ENCODE results near the gene FAM83F.

FAM83F gene

DNA sequence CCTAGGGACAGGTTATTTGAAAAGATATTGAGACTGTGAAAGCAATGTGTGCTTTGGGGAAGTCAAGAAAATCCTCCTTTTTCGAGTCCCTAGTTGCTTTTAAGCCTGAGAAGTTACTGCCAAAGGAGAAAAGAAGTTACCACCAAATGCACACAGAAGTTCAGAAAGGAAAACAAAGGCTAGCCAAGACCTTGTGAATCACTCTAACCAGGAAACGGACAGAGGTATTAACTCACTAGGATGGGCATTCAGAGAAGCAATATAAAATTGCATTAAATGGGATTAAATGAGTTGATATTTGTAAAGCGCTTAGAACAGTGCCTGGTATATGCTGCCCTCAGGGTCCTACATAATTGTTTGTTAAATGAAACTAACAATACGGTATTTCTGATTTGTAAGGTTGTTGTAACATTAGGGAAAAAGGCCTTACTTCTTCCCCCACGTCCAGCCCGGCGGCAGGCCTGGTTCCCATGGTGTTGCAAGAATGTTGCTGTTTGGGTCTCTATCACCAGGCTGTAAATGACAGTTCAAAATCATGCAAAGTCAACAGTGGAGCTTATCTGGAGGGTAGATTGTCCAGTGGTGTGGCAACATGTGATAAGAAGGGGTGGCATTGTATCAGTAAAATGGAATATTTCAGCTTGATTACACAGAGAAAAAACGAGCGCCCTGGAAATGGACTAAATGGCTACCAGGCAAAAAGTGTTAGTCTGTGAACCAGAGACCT, 27.5 kb upstream of the FAM83F start:
- in situ Hi-C loops (cut with MboI; ENCODE audit: low pct_unique_long_range_greater_than_20kb, low sequenced_read_pairs, unreplicated experiment): no loop called here
- no peak for DNase-seq (ENCODE audit: low spot score)
- TF ChIP-seq, protein P1, sequence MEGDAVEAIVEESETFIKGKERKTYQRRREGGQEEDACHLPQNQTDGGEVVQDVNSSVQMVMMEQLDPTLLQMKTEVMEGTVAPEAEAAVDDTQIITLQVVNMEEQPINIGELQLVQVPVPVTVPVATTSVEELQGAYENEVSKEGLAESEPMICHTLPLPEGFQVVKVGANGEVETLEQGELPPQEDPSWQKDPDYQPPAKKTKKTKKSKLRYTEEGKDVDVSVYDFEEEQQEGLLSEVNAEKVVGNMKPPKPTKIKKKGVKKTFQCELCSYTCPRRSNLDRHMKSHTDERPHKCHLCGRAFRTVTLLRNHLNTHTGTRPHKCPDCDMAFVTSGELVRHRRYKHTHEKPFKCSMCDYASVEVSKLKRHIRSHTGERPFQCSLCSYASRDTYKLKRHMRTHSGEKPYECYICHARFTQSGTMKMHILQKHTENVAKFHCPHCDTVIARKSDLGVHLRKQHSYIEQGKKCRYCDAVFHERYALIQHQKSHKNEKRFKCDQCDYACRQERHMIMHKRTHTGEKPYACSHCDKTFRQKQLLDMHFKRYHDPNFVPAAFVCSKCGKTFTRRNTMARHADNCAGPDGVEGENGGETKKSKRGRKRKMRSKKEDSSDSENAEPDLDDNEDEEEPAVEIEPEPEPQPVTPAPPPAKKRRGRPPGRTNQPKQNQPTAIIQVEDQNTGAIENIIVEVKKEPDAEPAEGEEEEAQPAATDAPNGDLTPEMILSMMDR (IDR thresholded peaks at IDR 0.05; ENCODE audit: extremely low read depth, insufficient read depth, missing control alignments): no peak

DNA sequence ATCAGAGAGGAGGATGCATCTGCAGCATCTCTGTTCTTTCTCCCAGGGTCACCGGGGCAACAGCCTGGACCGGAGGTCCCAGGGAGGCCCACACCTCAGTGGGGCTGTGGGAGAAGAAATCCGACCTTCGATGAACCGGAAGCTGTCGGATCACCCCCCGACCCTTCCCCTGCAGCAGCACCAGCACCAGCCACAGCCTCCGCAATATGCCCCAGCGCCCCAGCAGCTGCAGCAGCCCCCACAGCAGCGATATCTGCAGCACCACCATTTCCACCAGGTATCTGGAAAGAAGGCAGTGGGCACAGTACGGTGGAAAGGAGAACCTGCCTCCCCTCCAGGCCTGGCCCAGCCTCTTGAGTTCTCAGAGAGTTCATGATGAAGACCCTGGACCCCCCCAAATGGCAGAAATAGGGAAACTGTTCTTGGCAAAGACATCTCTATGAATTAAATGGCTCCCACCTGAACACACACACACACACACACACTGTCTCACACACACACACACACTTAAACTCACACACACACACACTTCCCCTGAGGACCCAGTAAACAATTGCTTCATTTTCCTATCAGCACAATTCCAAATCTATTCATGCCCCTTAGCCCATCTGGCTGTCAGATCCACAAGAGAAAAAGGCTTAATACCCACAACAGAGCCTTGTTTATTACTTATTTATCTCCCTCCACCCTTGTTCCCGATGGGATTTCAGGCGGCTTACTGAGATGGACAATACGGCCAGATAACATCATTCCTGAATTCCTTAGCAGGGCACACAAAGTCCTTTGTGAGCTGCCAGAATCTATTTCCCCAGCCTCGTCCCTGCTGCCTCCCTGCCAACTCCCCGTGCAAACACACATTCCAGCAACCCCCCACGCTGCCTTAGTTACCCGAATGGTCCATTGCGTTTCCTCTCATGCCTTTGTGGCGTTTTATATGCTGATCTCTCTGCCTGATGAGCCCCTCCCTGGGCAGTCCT, 26.5 kb upstream of the FAM83F start:
- in situ Hi-C loops (cut with MboI; ENCODE audit: low pct_unique_long_range_greater_than_20kb, low sequenced_read_pairs, unreplicated experiment): no loop called here
- TF ChIP-seq, protein P1 (IDR thresholded peaks at IDR 0.05; ENCODE audit: extremely low read depth, insufficient read depth, missing control alignments): no peak
- no peak for DNase-seq (ENCODE audit: low spot score)

DNA sequence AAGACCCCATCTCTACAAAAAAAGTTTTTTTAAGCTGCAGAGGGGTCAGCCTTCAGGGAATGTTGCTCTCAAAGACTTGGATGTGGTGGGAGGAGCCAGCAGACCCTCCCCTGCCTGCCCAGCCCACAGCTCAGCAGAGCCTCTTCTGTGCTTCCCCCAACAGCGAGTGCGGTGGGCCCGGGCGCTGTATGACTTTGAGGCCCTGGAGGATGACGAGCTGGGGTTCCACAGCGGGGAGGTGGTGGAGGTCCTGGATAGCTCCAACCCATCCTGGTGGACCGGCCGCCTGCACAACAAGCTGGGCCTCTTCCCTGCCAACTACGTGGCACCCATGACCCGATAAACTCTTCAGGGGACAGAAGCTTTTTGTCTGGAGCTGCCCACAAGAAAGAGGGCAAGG, 24.0 kb upstream of the FAM83F start:
- in situ Hi-C loops (cut with MboI; ENCODE audit: low pct_unique_long_range_greater_than_20kb, low sequenced_read_pairs, unreplicated experiment): no loop called here
- DNase-seq (ENCODE audit: low spot score): no peak
- TF ChIP-seq, protein P1 (IDR thresholded peaks at IDR 0.05; ENCODE audit: extremely low read depth, insufficient read depth, missing control alignments): no peak

DNA sequence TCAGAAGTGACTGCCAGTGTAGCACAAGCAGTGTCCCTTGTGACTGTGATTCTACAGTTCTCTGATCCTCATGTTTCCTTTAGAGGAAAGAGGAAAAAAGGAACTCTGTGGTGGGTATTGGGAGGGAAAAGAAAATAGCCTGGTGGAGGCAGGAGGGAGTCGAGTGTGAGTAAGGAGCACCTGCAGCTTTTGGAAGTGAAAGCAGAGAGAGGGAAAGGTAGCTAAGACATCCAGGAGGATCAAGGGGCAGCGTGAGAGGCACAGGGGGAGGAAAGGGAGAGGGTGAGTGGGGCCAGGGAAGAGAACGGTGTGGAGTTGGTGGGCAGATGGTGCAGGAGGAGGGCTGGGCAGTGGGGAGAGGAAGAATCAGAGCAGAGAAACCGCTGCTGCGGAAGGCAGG, 22.1 kb upstream of the FAM83F start:
- in situ Hi-C loops (cut with MboI; ENCODE audit: low pct_unique_long_range_greater_than_20kb, low sequenced_read_pairs, unreplicated experiment): no loop called here
- TF ChIP-seq, protein P1 (IDR thresholded peaks at IDR 0.05; ENCODE audit: extremely low read depth, insufficient read depth, missing control alignments): no peak
- DNase-seq (ENCODE audit: low spot score): peak; percentile 4

DNA sequence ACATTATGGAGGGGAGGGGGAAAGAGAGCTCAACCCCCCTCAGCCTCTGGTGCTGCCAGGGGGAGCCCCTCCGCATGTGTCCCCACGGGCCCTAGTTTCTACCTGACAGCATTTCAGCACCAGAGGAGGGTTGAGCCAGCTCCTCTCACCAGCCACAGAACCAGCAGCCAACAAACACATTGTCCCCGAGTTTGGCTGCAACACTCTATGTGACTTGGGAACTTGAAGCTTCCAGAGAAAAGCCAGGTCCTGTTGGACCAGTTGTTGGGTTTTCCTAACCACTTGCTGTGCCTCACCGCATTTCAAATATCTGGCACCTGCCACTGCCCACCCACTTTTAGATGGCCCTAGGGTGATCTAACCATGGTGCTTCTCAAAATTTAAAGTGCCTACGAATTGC, 21.1 kb upstream of the FAM83F start:
- TF ChIP-seq, protein P1 (IDR thresholded peaks at IDR 0.05; ENCODE audit: extremely low read depth, insufficient read depth, missing control alignments): no peak
- in situ Hi-C loops (cut with MboI; ENCODE audit: low pct_unique_long_range_greater_than_20kb, low sequenced_read_pairs, unreplicated experiment): no loop called here
- DNase-seq (ENCODE audit: low spot score): no peak

DNA sequence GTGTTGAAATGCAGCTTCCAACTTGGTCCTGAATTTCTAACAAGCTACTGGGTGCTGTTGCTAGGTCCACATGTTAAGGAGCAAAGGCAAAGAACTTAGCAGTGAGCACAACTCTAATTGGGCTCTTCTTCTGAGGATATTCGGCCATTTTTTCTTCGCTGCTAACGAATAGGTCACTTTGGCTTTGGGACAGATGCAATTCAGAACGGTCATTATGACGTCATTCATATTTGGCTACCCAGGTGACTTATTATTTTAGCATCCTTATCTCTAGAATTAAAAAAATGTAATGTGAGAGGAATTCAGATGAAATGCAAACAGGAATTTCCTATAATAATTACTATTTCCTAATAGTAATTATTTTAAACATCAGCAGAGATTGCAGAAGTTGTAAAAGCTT, 20.7 kb upstream of the FAM83F start:
- no peak for DNase-seq (ENCODE audit: low spot score)
- TF ChIP-seq, protein P1 (IDR thresholded peaks at IDR 0.05; ENCODE audit: extremely low read depth, insufficient read depth, missing control alignments): no peak
- in situ Hi-C loops (cut with MboI; ENCODE audit: low pct_unique_long_range_greater_than_20kb, low sequenced_read_pairs, unreplicated experiment): no loop called here

Data from GM13977 (cell line).